Activated CD4-positive, alpha-beta T cell treated with anti-CD3 and anti-CD28 coated beads, Interleukin-2, Interleukin-6, amounts not matched to agents 100 ng/mL and 50 ng/mL, durations not matched to agents 16 hours and 8 hours (primary cell): ENCODE results near the gene ULBP1.
"Not testable (repeated sequence)": the region's sequence is repeated elsewhere in the genome, so short reads cannot be mapped to it uniquely, and the experiment has no call there.

Experiments
- DNase-seq: peaks from one replicate; pipeline ENCODE4 v3.0.0-alpha.2; 2020

Gene ULBP1

GRCh38 chr6:149954328-149954983 lies 9.3 kb upstream of the ULBP1 start:
- DNase-seq = not testable (repeated sequence)

GRCh38 chr6:149954984-149955653 lies 8.6 kb upstream of the ULBP1 start:
- DNase-seq = not testable (repeated sequence)

- DNase-seq = not testable (repeated sequence)
Observed at GRCh38 chr6:149955654-149956317, 8.0 kb upstream of the ULBP1 start.

- DNase-seq = not testable (repeated sequence)
Observed at GRCh38 chr6:149958124-149958523, 5.6 kb upstream of the ULBP1 start.

- not testable (repeated sequence) for DNase-seq
Observed at GRCh38 chr6:149959806-149960205, 3.9 kb upstream of the ULBP1 start.

GRCh38 chr6:149960488-149960887 lies 3.3 kb upstream of the ULBP1 start:
- DNase-seq = no peak

GRCh38 chr6:149961728-149962425 lies 1.9 kb upstream of the ULBP1 start:
- DNase-seq = peak; percentile 56

- DNase-seq = no peak
Observed at GRCh38 chr6:149962461-149963211, 1.1 kb upstream of the ULBP1 start.

GRCh38 chr6:149963212-149963461 lies 606 bp upstream of the ULBP1 start:
- DNase-seq = peak; percentile 51

- peak; percentile 22 for DNase-seq
Observed at GRCh38 chr6:149964308-149965193, 808 bp downstream of the ULBP1 start.

- peak; percentile 16 for DNase-seq
Observed at GRCh38 chr6:149965194-149966020, 1.7 kb downstream of the ULBP1 start.

GRCh38 chr6:149966319-149966718 lies 2.6 kb downstream of the ULBP1 start:
- not testable (repeated sequence) for DNase-seq

- no peak for DNase-seq
Observed at GRCh38 chr6:149967591-149967990, 3.8 kb downstream of the ULBP1 start.

- not testable (repeated sequence) for DNase-seq
Observed at GRCh38 chr6:149967999-149968398, 4.3 kb downstream of the ULBP1 start.

GRCh38 chr6:149968909-149969308 lies 5.2 kb downstream of the ULBP1 start:
- DNase-seq = not testable (repeated sequence)

- no peak for DNase-seq
Observed at GRCh38 chr6:149969635-149970034, 5.9 kb downstream of the ULBP1 start.

- not testable (repeated sequence) for DNase-seq
Observed at GRCh38 chr6:149974394-149974793, 10.7 kb downstream of the ULBP1 start.

- no peak for DNase-seq
Observed at GRCh38 chr6:149974825-149975224, 11.1 kb downstream of the ULBP1 start.

- no peak for DNase-seq
Observed at GRCh38 chr6:149975400-149975799, 11.7 kb downstream of the ULBP1 start.

- DNase-seq = no peak
Observed at GRCh38 chr6:149977221-149977620, 13.5 kb downstream of the ULBP1 start.

- DNase-seq = no peak
Observed at GRCh38 chr6:149978610-149979009, 14.9 kb downstream of the ULBP1 start.
